MM.1S (cell line): ENCODE data around the gene EXOC5.

Source experiments
- DNase-seq: peaks from one replicate; pipeline ENCODE4 v3.0.0-alpha.2; 2015
- H2AFZ ChIP-seq: fragments of 300-600 bp; sonication (generic); 2 replicates; pipeline ENCODE4 v1.6.0; 2016; ENCODE audit warnings: antibody characterized with exemption, low read length
- H3F3A ChIP-seq: fragments of 300-600 bp; sonication (generic); 2 replicates; pipeline ENCODE4 v1.6.1; 2016; ENCODE audit warnings: mild to moderate bottlenecking, antibody characterized with exemption, low read length, moderate library complexity, mixed read lengths; ENCODE audit not compliant: insufficient read depth
- H3K27ac ChIP-seq: fragments of 300-600 bp; sonication (generic); 2 replicates; pipeline ENCODE4 v1.5.1; 2016; ENCODE audit warnings: mild to moderate bottlenecking, low read length
- H3K27me3 ChIP-seq: fragments of 300-600 bp; sonication (generic); replicated peaks from 2 replicates; pipeline ENCODE4 v1.6.0; 2016; ENCODE audit warnings: low read length; ENCODE audit not compliant: insufficient read depth
- H3K36me3 ChIP-seq: fragments of 300-600 bp; sonication (generic); replicated peaks from 2 replicates; pipeline ENCODE4 v1.6.1; 2016; ENCODE audit warnings: mild to moderate bottlenecking, low read length, mixed read lengths; ENCODE audit not compliant: insufficient read depth
- H3K4me1 ChIP-seq: fragments of 300-600 bp; sonication (generic); 2 replicates; pipeline ENCODE4 v1.6.1; 2016; ENCODE audit warnings: low read length, mixed read lengths
- H3K4me2 ChIP-seq: fragments of 300-600 bp; sonication (generic); 2 replicates; pipeline ENCODE4 v1.6.0; 2016; ENCODE audit warnings: low read depth, low read length
- H3K4me3 ChIP-seq: fragments of 300-600 bp; sonication (generic); 2 replicates; pipeline ENCODE4 v1.5.1; 2016; ENCODE audit warnings: low read length, mixed read lengths
- H3K79me2 ChIP-seq: fragments of 300-600 bp; sonication (generic); 2 replicates; pipeline ENCODE4 v1.6.1; 2016; ENCODE audit warnings: mixed run types, low read length, mixed read lengths
- H3K9ac ChIP-seq: fragments of 300-600 bp; sonication (generic); 2 replicates; pipeline ENCODE4 v1.6.1; 2016; ENCODE audit warnings: low read length, mixed read lengths
- H3K9me2 ChIP-seq: fragments of 300-600 bp; sonication (generic); replicated peaks from 2 replicates; pipeline ENCODE4 v1.6.1; 2016; ENCODE audit warnings: mild to moderate bottlenecking, low read length, mixed read lengths; ENCODE audit not compliant: insufficient read depth
- H3K9me3 ChIP-seq: fragments of 300-600 bp; sonication (generic); replicated peaks from 2 replicates; pipeline ENCODE4 v1.6.1; 2016; ENCODE audit warnings: mild to moderate bottlenecking, low read length, mixed read lengths; ENCODE audit not compliant: insufficient read depth
- H4K20me1 ChIP-seq: fragments of 300-600 bp; sonication (generic); 2 replicates; pipeline ENCODE4 v1.6.1; 2016; ENCODE audit warnings: mild to moderate bottlenecking, low read length, moderate library complexity, mixed read lengths; ENCODE audit not compliant: insufficient read depth
- CTCF ChIP-seq: fragments of 300-600 bp; sonication (generic); IDR thresholded peaks from 2 replicates; pipeline ENCODE4 v1.5.1; 2016; ENCODE audit warnings: antibody characterized with exemption, low read length, mixed read lengths
- EZH2 ChIP-seq: fragments of 300-600 bp; sonication (generic); optimal IDR thresholded peaks from 2 replicates; pipeline ENCODE3; 2017; ENCODE audit warnings: low read depth, mild to moderate bottlenecking, antibody characterized with exemption, low read length, mixed read lengths
- EZH2phosphoT487 ChIP-seq: fragments of 300-600 bp; sonication (generic); IDR thresholded peaks from 2 replicates; pipeline ENCODE4 v1.6.1; 2018; ENCODE audit warnings: antibody characterized with exemption, low read length

Gene EXOC5

GRCh38 chr14:57227083-57227482 lies 41.6 kb downstream of the EXOC5 start:
- TF ChIP-seq EZH2phosphoT487 (no peak), CTCF (no peak), EZH2 (no peak)
- Histone ChIP-seq H3K27me3 (no peaks in the 10 kb centered on the region), H3K36me3 (no peaks in the 10 kb centered on the region)

DNA sequence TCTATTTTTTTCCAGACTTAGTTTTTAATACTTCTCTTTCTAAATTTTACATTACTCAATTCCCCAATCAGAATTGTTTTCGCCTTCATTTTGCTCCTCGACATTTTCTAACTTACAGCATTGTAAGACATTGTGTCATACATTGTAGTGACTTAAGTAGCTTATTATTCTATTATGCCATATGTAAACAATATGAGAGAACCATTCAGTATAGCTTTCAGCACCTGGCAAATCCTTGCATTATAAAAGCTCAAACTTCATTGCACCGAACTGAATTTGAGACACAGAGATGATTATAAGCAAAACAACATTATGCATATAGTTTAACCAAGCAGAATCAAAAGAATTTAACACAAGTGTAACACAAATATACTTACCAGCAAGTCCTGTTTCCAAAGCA lies 46.8 kb downstream of the EXOC5 start:
- Histone ChIP-seq H3K9ac (no peak overlapping the region), H3K4me2 (no peak overlapping the region), H4K20me1 (no peaks in the 10 kb centered on the region), H2AFZ (no peak overlapping the region), H3K4me3 (no peak overlapping the region), H3K36me3 (no peaks in the 10 kb centered on the region), H3K4me1 (no peaks in the 10 kb centered on the region), H3K27ac (no peak overlapping the region), H3F3A (no peaks in the 10 kb centered on the region), H3K79me2 (no peaks in the 10 kb centered on the region), H3K9me3 (no peaks in the 10 kb centered on the region), H3K9me2 (no peaks in the 10 kb centered on the region), H3K27me3 (no peaks in the 10 kb centered on the region)
- TF ChIP-seq EZH2phosphoT487 (no peak), EZH2 (no peak), CTCF (no peak)
- no peak for DNase-seq

More at GRCh38 chr14:57227083-57227482, 41.6 kb downstream of the EXOC5 start:
- Histone ChIP-seq H3K79me2 (no peaks in the 10 kb centered on the region), H2AFZ (no peak overlapping the region), H3K4me2 (no peak overlapping the region), H4K20me1 (no peaks in the 10 kb centered on the region), H3F3A (no peaks in the 10 kb centered on the region), H3K9me3 (no peaks in the 10 kb centered on the region), H3K4me1 (no peaks in the 10 kb centered on the region), H3K27ac (no peak overlapping the region), H3K9me2 (no peaks in the 10 kb centered on the region), H3K4me3 (no peak overlapping the region), H3K9ac (no peak overlapping the region)
- DNase-seq = no peak

DNA sequence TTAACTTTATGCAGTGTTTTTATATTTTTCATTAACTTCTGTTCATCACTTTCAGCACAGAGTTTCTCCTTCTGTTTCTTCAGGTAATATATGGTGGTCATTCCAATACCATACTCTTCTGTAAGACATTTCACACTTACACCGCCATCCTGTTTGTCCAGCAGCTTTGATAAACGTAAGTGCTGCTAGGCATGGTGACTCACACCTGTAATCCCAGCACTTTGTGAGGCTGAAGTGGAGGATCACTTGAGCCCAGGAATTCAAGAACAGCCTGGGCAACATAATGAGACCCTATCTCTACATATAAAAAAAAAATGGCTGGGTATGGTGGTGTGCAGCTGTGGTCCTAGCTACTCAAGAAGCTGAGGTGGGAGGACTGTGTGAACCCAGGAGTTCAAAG lies 55.8 kb downstream of the EXOC5 start:
- Histone ChIP-seq H3K4me2 (no peak overlapping the region), H3K4me3 (no peak overlapping the region), H3K79me2 (no peaks in the 10 kb centered on the region), H3K27ac (no peak overlapping the region), H3K9me2 (no peaks in the 10 kb centered on the region), H3K9me3 (no peaks in the 10 kb centered on the region), H3K27me3 (no peaks in the 10 kb centered on the region), H3K9ac (no peak overlapping the region), H2AFZ (no peak overlapping the region), H4K20me1 (no peaks in the 10 kb centered on the region), H3F3A (no peaks in the 10 kb centered on the region), H3K36me3 (no peaks in the 10 kb centered on the region), H3K4me1 (no peaks in the 10 kb centered on the region)
- TF ChIP-seq EZH2 = no peak
- no peak for TF ChIP-seq CTCF
- no peak for TF ChIP-seq EZH2phosphoT487
- no peak for DNase-seq
